HEK293 (cell line): ENCODE measurements around the gene MSRB3.
A peak's percentile ranks its signal among the peaks of the same experiment; 100 is the strongest.

Experiments used
- CTCF ChIA-PET: fragments of 350-600 bp; formaldehyde crosslinking; extraction: SDS; loops from one replicate; lab custom pipeline; 2021; ENCODE audit warnings: antibody characterized with exemption; lab: Yijun Ruan, JAX
- POLR2A ChIA-PET: fragments of 300-600 bp; formaldehyde crosslinking; extraction: SDS; loops from one replicate; lab custom pipeline; 2020; ENCODE audit warnings: antibody characterized with exemption, inconsistent platforms; lab: Yijun Ruan, JAX
- H3K27ac ChIP-seq: fragments of 200-500 bp; sonication (Bioruptor generic); 2 replicates; pipeline ENCODE4 v1.5.1; 2014; ENCODE audit warnings: low read depth, low read length, control low read depth, inconsistent platforms; ENCODE audit errors: extremely low read depth
- H3K36me3 ChIP-seq, 2 experiments: fragments of 200-500 bp in 1 of 2; sonication (Bioruptor generic) in 1 of 2; 1 replicate in 1 of 2; 2 replicates in 1 of 2; pipeline ENCODE4 v1.5.1; 2014 to 2017; ENCODE audit warnings: inconsistent platforms in 2 of 2, low read length in 2 of 2; ENCODE audit not compliant: control insufficient read depth in 2 of 2, insufficient read depth in 1 of 2
- H3K4me1 ChIP-seq: fragments of 200-500 bp; sonication (Bioruptor generic); 2 replicates; pipeline ENCODE4 v1.5.1; 2014; ENCODE audit warnings: mild to moderate bottlenecking, low read length, inconsistent platforms; ENCODE audit not compliant: control insufficient read depth, insufficient read depth
- H3K4me3 ChIP-seq: 2 replicates; pipeline ENCODE4 v1.5.1; 2011; ENCODE audit warnings: low read depth, mild to moderate bottlenecking, control low read depth, low read length, moderate library complexity
- H3K9me3 ChIP-seq: fragments of 200-500 bp; sonication (Bioruptor generic); 2 replicates; pipeline ENCODE4 v1.5.1; 2014; ENCODE audit warnings: low read depth, low read length, inconsistent platforms; ENCODE audit not compliant: control insufficient read depth, insufficient read depth
- BCL11A ChIP-seq: fragments of 450-650 bp; formaldehyde crosslinking; IDR thresholded peaks from 2 replicates; pipeline ENCODE4 v1.5.1; 2016; ENCODE audit warnings: low read depth, missing biosample characterization, missing genetic modification characterization
- ELK4 ChIP-seq: IDR thresholded peaks from 2 replicates; pipeline ENCODE4 v1.6.1; 2011; ENCODE audit warnings: mild to moderate bottlenecking, low read depth, low read length, borderline replicate concordance
- FEZF1 ChIP-seq: fragments of 450-650 bp; formaldehyde crosslinking; IDR thresholded peaks from 2 replicates; pipeline ENCODE4 v1.5.1; 2016; ENCODE audit warnings: missing biosample characterization, missing genetic modification characterization
- PRDM6 ChIP-seq: fragments of 450-650 bp; formaldehyde crosslinking; IDR thresholded peaks from 2 replicates; pipeline ENCODE4 v1.5.1; 2017; ENCODE audit warnings: missing biosample characterization, missing genetic modification characterization
- REPIN1 ChIP-seq: fragments of 450-650 bp; formaldehyde crosslinking; IDR thresholded peaks from 2 replicates; pipeline ENCODE4 v1.5.1; 2017; ENCODE audit warnings: missing biosample characterization, missing genetic modification characterization, low read depth
- SP7 ChIP-seq: fragments of 450-650 bp; formaldehyde crosslinking; IDR thresholded peaks from 2 replicates; pipeline ENCODE4 v1.5.1; 2016; ENCODE audit warnings: missing biosample characterization, missing genetic modification characterization
- YY1 ChIP-seq: fragments of 450-650 bp; formaldehyde crosslinking; IDR thresholded peaks from 2 replicates; pipeline ENCODE4 v1.5.1; 2018; ENCODE audit warnings: missing biosample characterization, missing genetic modification characterization
- ZBTB6 ChIP-seq: fragments of 450-650 bp; formaldehyde crosslinking; IDR thresholded peaks from 2 replicates; pipeline ENCODE4 v1.5.1; 2017; ENCODE audit warnings: missing biosample characterization, missing genetic modification characterization
- ZNF121 ChIP-seq: fragments of 450-650 bp; formaldehyde crosslinking; IDR thresholded peaks from 2 replicates; pipeline ENCODE4 v1.5.1; 2016; ENCODE audit warnings: missing biosample characterization, missing genetic modification characterization
- ZNF138 ChIP-seq: fragments of 450-650 bp; formaldehyde crosslinking; IDR thresholded peaks from 2 replicates; pipeline ENCODE4 v1.5.1; 2016; ENCODE audit warnings: missing biosample characterization, missing genetic modification characterization, borderline replicate concordance
- ZNF18 ChIP-seq: fragments of 450-650 bp; formaldehyde crosslinking; IDR thresholded peaks from 2 replicates; pipeline ENCODE4 v1.5.1; 2016; ENCODE audit warnings: missing biosample characterization, missing genetic modification characterization
- ZNF335 ChIP-seq: fragments of 450-650 bp; formaldehyde crosslinking; conservative IDR thresholded peaks from 2 replicates; pipeline ENCODE4 v1.5.1; 2016; ENCODE audit warnings: missing biosample characterization, missing genetic modification characterization
- ZNF654 ChIP-seq: fragments of 450-650 bp; formaldehyde crosslinking; IDR thresholded peaks from 2 replicates; pipeline ENCODE4 v1.5.1; 2016; ENCODE audit warnings: low read depth, missing biosample characterization, missing genetic modification characterization
- ZNF664 ChIP-seq: fragments of 450-650 bp; formaldehyde crosslinking; IDR thresholded peaks from 2 replicates; pipeline ENCODE4 v1.5.1; 2016; ENCODE audit warnings: missing biosample characterization, missing genetic modification characterization
- ZNF76 ChIP-seq: fragments of 450-650 bp; formaldehyde crosslinking; IDR thresholded peaks from 2 replicates; pipeline ENCODE4; 2016; ENCODE audit warnings: low read depth, missing biosample characterization, missing genetic modification characterization, borderline replicate concordance
- ZNF843 ChIP-seq: fragments of 450-650 bp; formaldehyde crosslinking; IDR thresholded peaks from 2 replicates; pipeline ENCODE4 v1.5.1; 2016; ENCODE audit warnings: missing biosample characterization, missing genetic modification characterization
- ZSCAN5A ChIP-seq: fragments of 450-650 bp; formaldehyde crosslinking; IDR thresholded peaks from 2 replicates; pipeline ENCODE4 v1.5.1; 2016; ENCODE audit warnings: missing biosample characterization, missing genetic modification characterization

MSRB3 gene

GRCh38 chr12:65232476-65233077 lies 45.9 kb upstream of the MSRB3 start:
- H3K4me1 ChIP-seq: peaks cover 10% of the 10 kb centered on the region; the same call in 1 of the 2 replicates
- ChIA-PET POLR2A (interaction anchor here (1.2 kb wide), 1 partner anchor 63 kb away, joined by 5 read pairs; the partner anchor contains the start of gene LEMD3), CTCF (interaction anchor here (0.6 to 3.0 kb wide), 16 partner anchors 9 to 431 kb away, joined by 3 to 19 read pairs (median 4); partner anchors contain the start of genes LEMD3 and WIF1)
- no peak overlapping the region for H3K27ac ChIP-seq
- TF ChIP-seq ZNF654 (tag by site-specific recombination) (peak; percentile 42), SP7 (tag by site-specific recombination) (peak; percentile 23; the same call in 1 of the 2 replicates), ZNF76 (tag by site-specific recombination) (no peak), ZNF664 (peak; percentile 43; the same call in 1 of the 2 replicates)
- H3K4me3 ChIP-seq: no peak overlapping the region
- peaks cover 11 to 13% of the 10 kb centered on the region in 2 experiments for H3K36me3 ChIP-seq
- H3K9me3 ChIP-seq: no peaks in the 10 kb centered on the region

GRCh38 chr12:65237153-65237552 lies 41.3 kb upstream of the MSRB3 start:
- POLR2A ChIA-PET: no interaction called here
- peaks cover 21% of the 10 kb centered on the region for H3K4me1 ChIP-seq
- no peak for TF ChIP-seq ZNF138 (tag by site-specific recombination)
- peak; percentile 16; the same call in 1 of the 2 replicates for TF ChIP-seq PRDM6 (tag by site-specific recombination)
- TF ChIP-seq, all 188 proteins: peak for 1
- peaks cover 13 to 22% of the 10 kb centered on the region in 2 experiments for H3K36me3 ChIP-seq
- CTCF ChIA-PET: interaction anchor here (0.6 kb wide), 1 partner anchor 860 kb away, joined by 3 read pairs; no protein-coding TSS in a partner anchor
- no peak overlapping the region for H3K4me3 ChIP-seq
- H3K27ac ChIP-seq: no peak overlapping the region
- no peaks in the 10 kb centered on the region for H3K9me3 ChIP-seq

GRCh38 chr12:65238609-65239008 lies 39.9 kb upstream of the MSRB3 start:
- H3K27ac ChIP-seq: no peak overlapping the region
- H3K4me1 ChIP-seq: peaks cover 21% of the 10 kb centered on the region
- ChIA-PET POLR2A (no interaction called here), CTCF (interaction anchor here (0.6 kb wide), 1 partner anchor 685 kb away, joined by 3 read pairs; no protein-coding TSS in a partner anchor)
- peaks cover 15 to 34% of the 10 kb centered on the region in 2 experiments for H3K36me3 ChIP-seq
- H3K4me3 ChIP-seq: no peak overlapping the region
- no peaks in the 10 kb centered on the region for H3K9me3 ChIP-seq
- TF ChIP-seq ZBTB6 (no peak), ZNF18 (tag by site-specific recombination) (no peak), ZNF843 (tag by site-specific recombination) (0 out of 2 replicates have a peak, but pooled peaks have one; percentile 32), ELK4 (no peak), ZNF121 (tag by site-specific recombination) (no peak), ZSCAN5A (tag by site-specific recombination) (no peak), PRDM6 (tag by site-specific recombination) (peak; percentile 91), REPIN1 (no peak), BCL11A (tag by site-specific recombination) (no peak), ZNF335 (tag by site-specific recombination) (no peak), FEZF1 (tag by site-specific recombination) (peak; percentile 97), YY1 (tag by site-specific recombination) (no peak), ZNF664 (no peak)
